HG03280 (cell line): Measurements from ENCODE around the gene IGFBP3.
"Not testable (repeated sequence)": the region's sequence is repeated elsewhere in the genome, so short reads cannot be mapped to it uniquely, and the experiment has no call there.

Source experiments
- ATAC-seq: cut with Tn5 transposase; IDR thresholded peaks from one replicate; pipeline ENCODE4 v1.9.1; 2021; ENCODE audit warnings: mild to moderate bottlenecking, moderate library complexity; ENCODE audit not compliant: unreplicated experiment

Gene IGFBP3, protein sequence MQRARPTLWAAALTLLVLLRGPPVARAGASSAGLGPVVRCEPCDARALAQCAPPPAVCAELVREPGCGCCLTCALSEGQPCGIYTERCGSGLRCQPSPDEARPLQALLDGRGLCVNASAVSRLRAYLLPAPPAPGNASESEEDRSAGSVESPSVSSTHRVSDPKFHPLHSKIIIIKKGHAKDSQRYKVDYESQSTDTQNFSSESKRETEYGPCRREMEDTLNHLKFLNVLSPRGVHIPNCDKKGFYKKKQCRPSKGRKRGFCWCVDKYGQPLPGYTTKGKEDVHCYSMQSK

GRCh38 chr7:45920502-45921380, at the start of gene IGFBP3:
TSS of gene IGFBP3 (minus strand) at chr7:45921272. CDS start at chr7:45921140, 132 bp downstream.
- no peak for ATAC-seq

GRCh38 chr7:45970454-45970853, 49.4 kb upstream of the IGFBP3 start:
- ATAC-seq: no peak

DNA sequence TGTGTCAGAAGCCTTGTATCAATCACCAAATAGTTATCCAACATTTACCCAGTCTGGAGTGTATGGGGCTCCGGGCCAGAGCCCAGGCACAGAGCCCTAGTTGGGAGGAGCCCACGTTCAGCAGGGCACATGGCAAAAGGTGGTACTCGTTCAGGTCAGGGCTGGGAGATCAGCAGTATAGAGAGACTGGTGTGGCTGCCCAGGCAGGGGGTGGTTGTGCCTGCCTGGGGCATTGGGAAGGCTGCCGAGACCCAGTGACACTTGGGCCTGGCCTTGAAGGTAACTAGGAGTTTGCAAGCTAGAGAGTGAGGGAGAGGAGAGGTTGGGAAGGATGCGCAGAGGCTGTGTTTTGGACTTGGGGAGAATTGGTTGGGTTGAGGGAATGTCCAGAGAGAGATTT, 48.9 kb upstream of the IGFBP3 start:
- no peak for ATAC-seq

DNA sequence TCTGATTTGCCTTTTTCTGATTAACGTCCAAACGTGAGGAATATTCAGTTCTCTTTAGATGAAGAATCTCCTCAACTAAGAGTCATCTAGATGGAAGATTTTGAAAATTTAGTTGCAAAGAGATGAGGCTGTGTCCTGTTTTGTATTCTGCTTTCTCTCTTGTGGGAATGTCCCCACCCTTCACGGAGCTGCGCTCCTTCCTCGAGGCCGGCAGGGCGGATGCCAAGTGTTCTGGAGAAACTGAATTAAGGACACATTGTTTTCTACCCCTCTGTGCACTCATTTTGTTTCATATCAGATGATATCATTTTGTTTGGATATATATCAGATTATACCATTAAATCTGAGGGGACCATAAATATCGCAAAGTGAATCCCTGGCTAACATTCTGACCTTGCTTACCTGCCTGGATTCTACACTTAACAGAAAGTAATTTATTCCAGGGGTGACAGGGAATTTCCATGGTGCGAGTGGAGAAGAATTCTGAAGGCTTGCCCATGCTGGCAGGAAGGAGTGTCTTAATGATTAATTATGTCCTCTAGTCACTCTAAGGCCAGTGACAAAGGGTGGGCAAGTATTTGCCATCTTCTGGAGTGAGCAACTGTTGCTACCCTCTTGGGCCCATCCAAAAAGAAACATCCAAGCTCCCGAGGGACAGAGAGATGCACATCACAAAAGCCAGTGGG, 47.9 kb upstream of the IGFBP3 start:
- no peak for ATAC-seq

- no peak for ATAC-seq
Measured at GRCh38 chr7:45968312-45968711, 47.2 kb upstream of the IGFBP3 start.

- no peak for ATAC-seq
Measured at GRCh38 chr7:45967591-45968157, 46.6 kb upstream of the IGFBP3 start.

DNA sequence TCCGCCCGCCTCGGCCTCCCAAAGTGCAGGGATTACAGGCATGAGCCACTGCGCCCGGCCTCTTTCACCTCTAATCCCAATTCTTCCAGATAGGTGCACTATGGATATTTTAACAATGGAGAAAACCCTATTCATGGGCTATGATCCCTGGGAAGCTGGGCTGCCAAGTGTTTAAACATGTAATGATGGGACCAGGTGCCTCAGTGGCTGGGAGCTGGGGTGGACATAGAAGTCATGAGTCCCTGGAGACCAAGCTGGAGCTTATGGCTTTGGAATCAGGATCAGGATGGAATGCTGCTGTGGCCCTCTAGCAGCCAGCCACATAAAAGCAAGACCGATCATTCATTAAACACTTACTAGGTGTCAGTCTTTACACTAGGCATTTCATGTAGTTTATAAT, 41.8 kb upstream of the IGFBP3 start:
- no peak for ATAC-seq

GRCh38 chr7:45957721-45958120, 36.6 kb upstream of the IGFBP3 start:
- no peak for ATAC-seq

GRCh38 chr7:45955286-45955685, 34.2 kb upstream of the IGFBP3 start:
- no peak for ATAC-seq

DNA sequence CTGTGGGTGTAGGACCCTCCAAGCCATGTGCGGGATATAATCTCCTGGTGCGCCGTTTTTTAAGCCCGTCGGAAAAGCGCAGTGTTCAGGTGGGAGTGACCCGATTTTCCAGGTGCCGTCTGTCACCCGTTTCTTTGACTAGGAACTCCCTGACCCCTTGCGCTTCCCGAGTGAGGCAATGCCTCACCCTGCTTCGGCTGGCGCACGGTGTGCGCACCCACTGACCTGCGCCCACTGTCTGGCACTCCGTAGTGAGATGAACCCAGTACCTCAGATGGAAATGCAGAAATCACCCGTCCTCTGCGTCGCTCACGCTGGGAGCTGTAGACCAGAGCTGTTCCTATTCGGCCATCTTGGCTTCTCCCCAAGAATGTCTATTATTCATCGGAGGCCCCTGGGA, 32.0 kb upstream of the IGFBP3 start:
- not testable (repeated sequence) for ATAC-seq

DNA sequence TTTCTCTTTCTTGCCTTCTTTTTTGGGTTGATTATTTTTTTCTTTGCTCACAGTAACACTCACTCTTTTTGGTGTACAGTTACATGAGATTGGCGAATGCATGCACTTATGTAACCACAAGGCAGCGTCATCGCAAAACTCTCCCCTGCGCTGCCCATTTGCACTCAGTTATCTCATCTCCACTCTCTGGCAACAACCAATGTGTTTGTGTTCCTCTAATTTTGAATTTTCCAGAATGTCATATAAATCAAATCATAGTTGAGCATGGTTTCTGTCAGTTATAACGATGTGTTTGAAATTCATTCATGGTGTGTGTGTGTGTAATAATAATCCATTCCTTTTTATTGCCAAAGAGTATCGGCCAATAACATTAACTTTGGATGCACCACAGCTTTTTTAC, 23.0 kb upstream of the IGFBP3 start:
- no peak for ATAC-seq

- no peak for ATAC-seq
Measured at GRCh38 chr7:45940939-45941338, 19.9 kb upstream of the IGFBP3 start.

- ATAC-seq: not testable (repeated sequence)
Measured at GRCh38 chr7:45940237-45940781, 19.2 kb upstream of the IGFBP3 start.

GRCh38 chr7:45939574-45939973, 18.5 kb upstream of the IGFBP3 start:
- no peak for ATAC-seq

GRCh38 chr7:45938626-45939302, 17.7 kb upstream of the IGFBP3 start:
- no peak for ATAC-seq

DNA sequence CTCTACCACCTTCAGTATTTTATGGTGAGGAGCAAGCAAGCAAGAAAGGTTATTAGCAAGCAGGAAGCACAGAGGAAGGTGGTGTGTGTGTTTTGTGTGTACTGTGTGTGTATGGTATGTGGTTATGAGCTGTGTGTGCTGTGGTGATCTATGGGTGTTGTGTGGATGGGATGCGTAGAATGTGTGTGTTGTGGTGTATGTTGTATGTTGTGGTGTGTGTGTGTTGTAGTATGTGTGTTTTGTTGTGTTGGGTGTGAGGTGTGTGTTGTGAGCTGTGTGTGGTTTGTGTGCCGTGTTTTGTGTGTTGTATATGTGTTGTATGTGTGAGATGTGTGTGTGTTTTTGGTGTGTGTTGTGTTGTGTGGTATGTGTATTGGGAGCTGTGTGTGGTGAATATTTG, 16.8 kb upstream of the IGFBP3 start:
- no peak for ATAC-seq

- ATAC-seq: no peak
Measured at GRCh38 chr7:45937301-45937700, 16.2 kb upstream of the IGFBP3 start.

DNA sequence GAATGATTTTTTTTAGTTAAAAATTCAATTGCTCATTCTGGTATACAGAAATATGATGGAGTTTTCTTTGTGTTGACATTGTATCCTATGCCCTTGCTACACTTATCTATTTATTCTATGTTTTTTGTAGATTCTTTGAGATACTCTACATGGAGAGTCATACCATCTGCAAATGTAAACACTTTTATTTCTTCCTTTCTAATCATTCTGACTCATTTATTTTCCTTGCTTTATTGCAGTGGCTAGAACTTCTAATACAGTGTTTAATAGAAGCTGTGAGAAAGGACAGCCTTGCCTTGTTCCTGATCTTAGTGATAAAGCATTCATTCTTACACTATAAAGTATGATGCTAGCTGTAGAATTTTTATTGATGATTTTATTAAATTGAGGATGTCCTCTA, 9.9 kb upstream of the IGFBP3 start:
- ATAC-seq: no peak

DNA sequence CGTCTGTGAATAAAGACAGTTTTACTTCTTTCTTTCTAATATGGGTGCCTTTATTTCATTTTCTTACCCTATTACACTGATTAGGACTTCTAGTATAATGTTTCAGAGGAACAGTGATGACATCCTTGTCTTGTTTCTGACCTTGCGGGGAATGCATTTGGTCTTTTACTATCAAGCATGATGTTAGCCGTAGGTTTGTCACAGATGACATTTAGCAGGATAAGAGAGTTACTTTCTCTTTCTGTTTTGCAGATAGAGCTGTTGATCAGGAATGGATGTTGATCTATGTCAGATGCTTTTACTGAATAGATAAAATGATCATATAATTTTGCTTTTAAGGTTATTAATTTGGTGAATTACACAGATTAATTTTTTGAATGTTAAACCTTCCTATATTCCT, 6.6 kb upstream of the IGFBP3 start:
- ATAC-seq: no peak

- no peak for ATAC-seq
Measured at GRCh38 chr7:45924283-45924682, 3.2 kb upstream of the IGFBP3 start.
